M059J (cell line): ENCODE results near the gene NKD2. TPM values are rescaled to one million over a fixed set of nuclear protein-coding genes. Genes with fewer than 3 reads are reported as not detected.
"Not testable (repeated sequence)": the region's sequence is repeated elsewhere in the genome, so short reads cannot be mapped to it uniquely, and the experiment has no call there.

Experiments
- DNase-seq: peaks from one replicate; pipeline ENCODE4 v3.0.0-alpha.2; 2012; ENCODE audit warnings: low read depth
- total RNA-seq: library from RNA; depleted of rRNA; stranded (reverse); fragments of >200 nt; shearing (Covaris generic); gene quantifications from 2 replicates; pipeline ENCODE4 v1.2.3, GENCODE V29; 2014

Gene NKD2
- total RNA-seq, 1 experiment from 2014 or later, result 0.32 TPM

GRCh38 chr5:1000831-1001230 lies 7.8 kb upstream of the NKD2 start:
- not testable (repeated sequence) for DNase-seq

DNA sequence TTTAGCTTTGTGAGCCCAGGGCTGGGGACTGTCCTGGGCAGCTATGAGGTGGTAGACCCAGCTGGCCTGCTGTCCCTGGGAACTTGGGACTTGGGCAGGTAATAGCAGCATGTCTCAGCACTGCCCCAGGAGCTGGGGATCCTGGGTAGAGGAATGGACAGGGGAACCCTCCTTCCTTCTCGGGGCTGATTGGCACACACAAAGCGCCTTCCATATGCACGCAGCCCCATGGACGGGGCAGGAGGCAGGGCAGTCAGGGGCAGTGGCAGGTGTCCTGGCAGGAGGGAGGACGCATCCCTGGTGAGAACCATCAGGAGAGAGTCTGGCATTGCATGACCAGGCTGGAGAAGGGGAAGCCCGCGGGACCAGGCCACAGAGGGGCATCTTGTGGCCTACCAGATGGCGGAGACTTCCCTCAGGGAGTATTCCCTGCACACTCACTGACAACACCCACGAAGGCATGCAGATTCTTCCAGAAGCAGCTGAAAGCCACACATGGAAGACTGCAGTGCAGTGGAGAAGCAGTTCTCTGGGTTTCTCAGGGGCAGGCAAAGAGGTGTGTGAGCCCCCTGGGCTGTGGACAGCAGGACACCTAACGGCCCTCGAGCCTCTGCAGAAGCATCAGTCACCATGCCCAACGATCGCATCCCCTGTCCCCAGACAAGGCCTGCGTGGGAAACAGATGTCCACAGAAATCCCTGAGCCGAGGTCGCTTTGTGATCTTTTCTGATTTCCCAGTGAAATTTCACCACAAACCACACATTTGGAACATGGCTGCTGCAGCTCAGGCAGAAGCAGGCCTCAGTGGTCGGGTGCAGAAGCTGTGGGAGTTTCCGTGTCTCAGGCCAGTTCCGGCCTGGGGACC lies 7.0 kb upstream of the NKD2 start:
- DNase-seq, result no peak

GRCh38 chr5:1002271-1002546 lies 6.4 kb upstream of the NKD2 start:
- DNase-seq, result no peak

- no peak for DNase-seq
These were observed 5.8 kb upstream of the NKD2 start for GRCh38 chr5:1002836-1003235.

- DNase-seq, result peak; percentile 74
These were observed 5.2 kb upstream of the NKD2 start for GRCh38 chr5:1003296-1003937.

DNA sequence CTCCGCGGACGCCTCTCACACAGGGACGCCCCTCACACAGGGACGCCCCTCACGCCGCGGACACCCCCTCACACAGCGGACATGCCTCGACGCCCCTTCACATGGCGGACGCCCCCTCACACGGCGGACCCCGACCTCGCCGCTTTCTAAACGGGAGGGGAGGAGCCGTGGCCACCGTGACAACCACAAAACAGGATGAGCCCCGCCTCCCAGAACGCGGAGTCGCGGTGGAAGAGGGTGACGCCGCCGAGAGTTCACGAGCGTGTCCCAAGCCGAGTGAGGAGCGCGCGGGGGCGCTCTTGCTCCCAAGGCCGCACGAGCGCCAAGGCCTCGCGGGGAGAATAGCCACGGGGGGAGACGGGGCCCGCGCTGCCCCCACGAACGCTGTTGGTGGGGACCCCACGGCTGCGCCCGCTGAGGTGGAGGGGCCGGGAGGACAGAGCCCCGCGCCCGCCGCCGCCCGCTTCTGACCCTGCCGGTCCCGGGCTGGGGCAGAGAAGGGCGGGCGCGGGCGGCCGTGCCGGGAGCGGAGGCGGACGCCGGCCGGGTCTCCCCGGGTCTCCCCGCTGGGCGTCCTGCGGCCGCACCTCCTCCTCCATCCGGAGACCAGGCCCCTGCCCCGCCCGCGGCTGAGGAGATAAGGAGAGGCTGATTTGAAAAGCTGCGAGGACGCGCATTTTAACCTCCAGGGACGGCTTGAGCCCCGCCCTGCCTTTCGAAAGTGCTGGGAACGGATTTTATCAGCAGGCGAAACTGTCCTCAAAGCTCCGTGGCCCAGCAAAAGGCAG lies 3.9 kb upstream of the NKD2 start:
- DNase-seq, result no peak

DNA sequence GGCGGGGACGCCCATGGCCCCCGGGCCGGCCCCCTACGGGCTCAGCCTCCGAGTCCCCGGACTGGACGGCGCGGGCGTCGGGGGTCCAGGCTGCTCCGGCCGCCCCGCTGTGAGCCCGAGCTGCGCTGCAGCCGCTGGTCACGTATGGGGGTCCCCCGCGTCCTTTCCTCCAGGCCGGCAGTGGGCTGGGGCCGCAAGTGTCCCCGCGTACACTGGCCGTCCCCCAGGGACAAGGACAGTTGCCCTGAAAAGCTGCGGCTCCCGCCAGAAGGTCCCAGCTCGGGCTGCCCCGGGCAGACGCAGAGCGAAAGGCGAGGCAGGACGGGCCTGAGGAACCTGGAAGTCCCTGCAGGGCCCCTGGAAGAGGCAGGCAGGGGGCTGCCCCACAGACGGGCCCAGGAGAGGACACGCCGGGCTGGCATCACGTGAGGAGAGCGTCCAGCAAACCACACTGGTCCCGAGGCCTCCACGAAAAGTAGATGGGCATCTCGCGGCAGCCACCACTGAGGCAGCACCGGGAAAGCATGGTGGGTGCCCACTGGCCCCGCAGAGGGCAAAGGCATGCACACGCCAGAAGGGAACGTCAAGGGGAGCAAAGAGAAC lies 3.3 kb upstream of the NKD2 start:
- DNase-seq, result no peak

DNA sequence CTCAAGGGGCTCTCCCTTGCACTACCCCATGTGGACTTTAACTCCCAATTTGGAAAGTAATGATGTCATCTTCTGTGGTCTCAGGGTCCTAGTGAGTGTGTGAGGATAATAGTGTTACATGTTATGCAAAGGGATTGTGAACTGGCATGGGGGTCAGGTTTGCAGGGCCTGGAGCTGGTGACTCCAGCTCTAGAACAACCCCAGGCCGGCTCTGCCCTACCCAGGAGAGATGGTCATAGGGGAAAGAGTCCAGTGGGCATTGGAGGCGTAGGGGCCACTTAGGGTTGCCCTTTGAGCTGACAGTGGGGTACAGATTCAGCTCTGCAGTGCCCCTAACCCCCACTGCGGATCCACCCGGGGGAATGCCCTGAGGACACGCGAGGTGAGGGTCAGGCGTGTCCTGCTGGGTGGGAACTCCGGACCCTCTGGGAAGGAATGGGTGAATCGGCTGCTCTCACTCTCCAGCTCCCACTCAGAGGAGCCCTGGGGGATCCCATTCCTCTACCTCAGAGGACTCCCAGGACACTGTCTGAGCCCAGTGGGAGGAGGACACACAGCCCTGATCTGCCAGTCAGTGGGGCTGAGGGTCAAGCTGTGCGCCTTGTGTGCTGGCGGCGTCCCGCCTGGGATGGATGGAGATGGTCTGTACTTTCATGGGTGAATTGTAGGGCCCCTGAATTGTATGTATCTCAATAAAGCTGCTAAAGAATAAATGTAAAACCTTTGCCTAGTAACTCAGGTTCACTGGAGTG lies 2.5 kb upstream of the NKD2 start:
- DNase-seq, result no peak

DNA sequence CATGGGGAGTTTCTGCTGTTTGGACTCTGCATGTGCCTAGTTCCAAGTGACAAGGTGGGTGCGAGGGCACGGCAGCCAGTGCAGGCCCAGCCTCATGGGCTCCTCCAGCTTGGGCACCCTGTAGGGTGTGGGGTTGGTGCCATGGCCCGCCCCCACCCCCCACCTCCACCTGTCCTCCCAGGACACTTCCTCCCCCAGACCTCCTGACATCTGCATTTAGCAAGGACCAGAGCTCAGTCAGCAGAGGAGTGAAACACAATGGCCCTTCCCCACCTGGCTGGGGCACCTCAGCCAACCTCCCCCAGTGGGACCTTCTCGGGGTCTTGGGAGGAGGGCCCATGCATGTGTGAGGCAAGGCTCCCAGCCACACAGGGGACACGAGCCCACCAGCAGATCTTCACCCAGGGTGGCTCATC lies 1.9 kb upstream of the NKD2 start:
- DNase-seq, result no peak

- DNase-seq, result no peak
These were observed 1.4 kb upstream of the NKD2 start for GRCh38 chr5:1007221-1007680.

GRCh38 chr5:1007681-1008450 lies 736 bp upstream of the NKD2 start:
- DNase-seq, result no peak

DNA sequence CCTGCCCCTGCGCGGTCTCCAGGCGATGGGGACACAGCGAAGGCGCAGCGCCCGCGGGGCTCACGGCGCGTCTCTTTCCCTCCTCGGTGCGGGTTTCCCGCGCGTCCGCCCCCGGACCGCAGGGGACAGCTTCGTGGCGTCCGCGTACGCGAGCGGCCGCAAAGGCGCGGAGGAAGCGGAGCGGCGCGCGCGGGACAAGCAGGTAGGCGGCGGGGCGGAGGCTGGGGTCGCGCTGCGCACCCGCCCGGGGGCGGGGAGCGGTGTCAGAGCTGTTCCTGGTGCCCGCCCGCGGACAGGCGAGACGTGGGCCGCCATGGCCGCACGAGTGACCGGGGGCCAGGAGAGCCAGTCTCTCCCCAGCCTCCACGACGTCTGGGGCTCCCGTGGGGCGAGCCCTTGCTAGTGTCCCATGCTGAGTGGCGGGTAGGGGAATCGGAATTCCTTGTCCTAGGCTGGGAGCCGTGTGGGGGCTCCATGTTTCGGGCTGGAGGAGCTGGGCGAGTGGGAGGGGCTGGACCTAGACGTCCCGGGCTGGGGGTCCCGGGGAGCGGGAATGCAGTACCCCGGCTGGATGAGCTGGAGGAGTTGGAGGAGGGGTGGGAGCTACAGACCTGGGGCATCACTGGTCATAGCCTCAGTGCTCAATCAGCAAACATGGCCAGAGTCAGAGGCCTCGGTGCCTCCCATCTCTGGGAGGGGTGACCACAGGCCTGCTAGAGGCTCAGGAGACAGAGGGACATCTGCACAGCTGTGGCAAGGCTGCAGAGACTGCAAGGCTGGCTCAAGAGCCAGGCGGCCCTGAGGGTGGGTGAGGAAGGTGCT lies 968 bp downstream of the NKD2 start:
- DNase-seq, result no peak

GRCh38 chr5:1010181-1010510 lies 1.5 kb downstream of the NKD2 start:
- no peak for DNase-seq

GRCh38 chr5:1010641-1011046 lies 2.0 kb downstream of the NKD2 start:
- DNase-seq, result no peak

- DNase-seq, result no peak
These were observed 2.6 kb downstream of the NKD2 start for GRCh38 chr5:1011226-1011631.

GRCh38 chr5:1011741-1012312 lies 3.2 kb downstream of the NKD2 start:
- no peak for DNase-seq

- no peak for DNase-seq
These were observed 3.8 kb downstream of the NKD2 start for GRCh38 chr5:1012313-1012841.

GRCh38 chr5:1012900-1013237 lies 4.3 kb downstream of the NKD2 start:
- DNase-seq, result no peak

- DNase-seq, result no peak
These were observed 4.8 kb downstream of the NKD2 start for GRCh38 chr5:1013238-1013947.
